Adipocyte (in vitro differentiated cells): ENCODE measurements around the gene IL3.

ENCODE experiments used
- DNase-seq: peaks from one replicate; pipeline ENCODE4 v3.0.0-alpha.2; 2015; ENCODE audit warnings: low read depth
- H3K27me3 ChIP-seq: replicated peaks from 2 replicates; pipeline ENCODE4 v1.7.0; 2013; ENCODE audit warnings: mild to moderate bottlenecking, low read length, moderate library complexity; ENCODE audit not compliant: control insufficient read depth, insufficient read depth
- H3K36me3 ChIP-seq: 2 replicates; pipeline ENCODE4 v1.7.0; 2013; ENCODE audit warnings: low read length, mild to moderate bottlenecking, moderate library complexity; ENCODE audit not compliant: control insufficient read depth, insufficient read depth, severe bottlenecking
- H3K4me1 ChIP-seq: 2 replicates; pipeline ENCODE4 v1.7.0; 2013; ENCODE audit warnings: mild to moderate bottlenecking, low read length, moderate library complexity; ENCODE audit not compliant: control insufficient read depth, insufficient read depth
- H3K4me3 ChIP-seq: 2 replicates; pipeline ENCODE4 v1.7.0; 2013; ENCODE audit warnings: mild to moderate bottlenecking, low read length, moderate library complexity
- H3K9ac ChIP-seq: 2 replicates; pipeline ENCODE4 v1.7.0; 2013; ENCODE audit warnings: mild to moderate bottlenecking, low read length, moderate library complexity
- H3K9me3 ChIP-seq: 2 replicates; pipeline ENCODE4 v1.7.0; 2013; ENCODE audit warnings: mild to moderate bottlenecking, low read length, moderate library complexity; ENCODE audit not compliant: control insufficient read depth

IL3 gene

GRCh38 chr5:132059696-132060500, 557 bp upstream of the IL3 start:
- no peaks in the 10 kb centered on the region for H3K9me3 ChIP-seq
- no peaks in the 10 kb centered on the region for H3K4me1 ChIP-seq
- H3K27me3 ChIP-seq, result peaks cover 21% of the 10 kb centered on the region
- no peak overlapping the region for H3K4me3 ChIP-seq
- H3K36me3 ChIP-seq, result no peaks in the 10 kb centered on the region
- no peak overlapping the region for H3K9ac ChIP-seq
- no peak for DNase-seq

GRCh38 chr5:132063090-132063911, 2.8 kb downstream of the IL3 start:
- Histone ChIP-seq H3K4me1 (no peaks in the 10 kb centered on the region), H3K9me3 (no peaks in the 10 kb centered on the region), H3K9ac (no peak overlapping the region), H3K4me3 (no peak overlapping the region), H3K36me3 (no peaks in the 10 kb centered on the region), H3K27me3 (peaks cover 14% of the 10 kb centered on the region)
- peak; percentile 84 for DNase-seq

GRCh38 chr5:132064140-132064539, 3.7 kb downstream of the IL3 start:
- no peak for DNase-seq
- no peak overlapping the region for H3K9ac ChIP-seq
- H3K27me3 ChIP-seq, result peaks cover 9% of the 10 kb centered on the region
- no peaks in the 10 kb centered on the region for H3K9me3 ChIP-seq
- H3K4me1 ChIP-seq, result no peaks in the 10 kb centered on the region
- no peak overlapping the region for H3K4me3 ChIP-seq
- no peaks in the 10 kb centered on the region for H3K36me3 ChIP-seq

- H3K4me3 ChIP-seq, result no peak overlapping the region
- H3K36me3 ChIP-seq, result no peaks in the 10 kb centered on the region
- DNase-seq, result peak; percentile 84
- no peaks in the 10 kb centered on the region for H3K9me3 ChIP-seq
- no peak overlapping the region for H3K9ac ChIP-seq
- no peaks in the 10 kb centered on the region for H3K4me1 ChIP-seq
- H3K27me3 ChIP-seq, result peaks cover 2% of the 10 kb centered on the region
Measured at GRCh38 chr5:132064738-132065331, 4.4 kb downstream of the IL3 start.

DNA sequence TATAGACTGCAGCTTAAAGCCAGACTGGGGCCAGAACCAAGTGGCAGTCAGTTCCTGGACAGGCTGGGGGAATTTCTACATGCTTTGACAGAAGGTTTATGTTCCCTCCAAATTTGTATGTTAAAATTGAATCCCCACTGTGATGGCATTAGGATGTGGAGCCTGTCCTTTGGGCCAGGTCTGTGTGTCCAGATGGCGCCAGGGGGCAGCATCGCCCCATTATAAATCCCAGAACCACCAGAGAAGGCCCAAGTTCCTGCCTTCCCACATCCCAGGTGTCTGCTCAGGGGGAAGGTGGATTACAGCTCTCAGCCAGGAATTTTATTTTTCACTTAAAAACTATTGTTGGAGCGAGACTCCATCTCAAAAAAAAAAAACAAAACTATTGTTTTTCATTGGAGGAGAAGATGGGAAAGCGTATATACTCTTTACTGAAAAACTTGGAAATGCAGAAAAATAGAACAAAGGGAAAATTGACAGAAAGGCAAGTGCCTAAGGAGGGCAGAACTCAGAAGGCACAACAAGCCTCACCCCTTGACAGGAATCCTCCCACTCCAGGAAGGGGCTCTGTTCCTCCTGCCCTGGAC, 5.0 kb downstream of the IL3 start:
- Histone ChIP-seq H3K9me3 (no peaks in the 10 kb centered on the region), H3K36me3 (no peaks in the 10 kb centered on the region), H3K4me3 (no peak overlapping the region), H3K4me1 (no peaks in the 10 kb centered on the region), H3K27me3 (no peaks in the 10 kb centered on the region), H3K9ac (no peak overlapping the region)
- DNase-seq, result peak; percentile 83

DNA sequence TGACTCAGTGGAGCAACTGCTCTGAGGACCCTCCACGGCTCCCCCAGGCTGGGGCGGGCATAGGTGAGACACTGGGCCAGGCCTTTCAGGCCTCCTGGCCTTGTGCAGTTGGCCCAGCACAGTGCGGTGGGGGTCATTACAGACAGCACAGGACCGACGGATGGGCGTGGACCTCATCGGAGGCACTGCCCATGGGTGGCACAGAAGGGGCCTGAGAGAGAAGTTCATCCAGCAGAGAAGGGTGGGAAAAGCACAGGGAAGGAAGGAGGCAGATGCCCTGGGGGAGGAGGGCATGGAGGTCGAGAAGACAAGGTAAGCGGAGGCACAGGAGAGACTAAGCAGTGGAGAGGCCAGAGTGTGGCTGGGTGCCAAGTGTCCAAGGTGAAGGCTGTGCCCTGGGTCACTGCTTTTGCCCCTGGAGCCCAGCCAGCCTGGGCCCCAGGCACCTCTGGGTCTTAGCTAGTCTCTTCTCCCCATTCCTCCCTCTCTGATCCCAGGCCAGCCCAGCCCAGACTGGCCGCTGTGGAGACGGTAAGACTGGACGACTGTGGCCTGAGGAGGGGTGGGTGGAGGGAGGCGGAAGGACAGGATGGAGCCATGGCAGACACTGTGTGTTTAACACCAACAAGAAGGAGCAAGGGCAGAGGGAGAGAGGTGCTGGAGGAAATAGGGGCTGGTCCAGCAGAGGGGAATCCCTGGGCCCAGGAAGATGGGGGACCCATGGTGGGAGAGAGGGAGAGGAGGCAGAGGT, 5.7 kb downstream of the IL3 start:
- no peaks in the 10 kb centered on the region for H3K9me3 ChIP-seq
- no peak overlapping the region for H3K4me3 ChIP-seq
- no peak for DNase-seq
- no peak overlapping the region for H3K9ac ChIP-seq
- H3K36me3 ChIP-seq, result no peaks in the 10 kb centered on the region
- H3K4me1 ChIP-seq, result no peaks in the 10 kb centered on the region
- H3K27me3 ChIP-seq, result no peaks in the 10 kb centered on the region

DNA sequence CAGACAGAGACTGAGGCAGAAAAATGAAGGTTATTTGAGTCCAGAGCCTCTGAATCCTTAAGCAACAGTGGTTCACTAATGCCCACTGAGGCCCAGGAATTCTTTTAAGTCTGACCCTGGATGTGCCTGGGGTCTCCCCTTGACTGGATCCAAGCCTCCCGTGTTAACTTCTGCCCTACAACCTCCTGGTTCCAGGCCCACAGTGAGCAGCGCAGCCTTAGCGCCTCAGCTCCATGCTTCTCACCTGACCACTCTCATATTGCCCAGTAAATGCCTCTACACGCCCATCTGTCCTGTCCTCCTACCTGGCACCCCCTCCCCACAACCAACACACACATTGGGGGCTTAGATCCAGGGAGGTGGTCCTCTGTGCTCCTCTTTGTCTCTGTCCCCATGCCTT, 6.4 kb downstream of the IL3 start:
- Histone ChIP-seq H3K4me3 (no peak overlapping the region), H3K36me3 (no peaks in the 10 kb centered on the region), H3K9ac (no peak overlapping the region), H3K4me1 (no peaks in the 10 kb centered on the region), H3K9me3 (no peaks in the 10 kb centered on the region), H3K27me3 (no peaks in the 10 kb centered on the region)
- no peak for DNase-seq

DNA sequence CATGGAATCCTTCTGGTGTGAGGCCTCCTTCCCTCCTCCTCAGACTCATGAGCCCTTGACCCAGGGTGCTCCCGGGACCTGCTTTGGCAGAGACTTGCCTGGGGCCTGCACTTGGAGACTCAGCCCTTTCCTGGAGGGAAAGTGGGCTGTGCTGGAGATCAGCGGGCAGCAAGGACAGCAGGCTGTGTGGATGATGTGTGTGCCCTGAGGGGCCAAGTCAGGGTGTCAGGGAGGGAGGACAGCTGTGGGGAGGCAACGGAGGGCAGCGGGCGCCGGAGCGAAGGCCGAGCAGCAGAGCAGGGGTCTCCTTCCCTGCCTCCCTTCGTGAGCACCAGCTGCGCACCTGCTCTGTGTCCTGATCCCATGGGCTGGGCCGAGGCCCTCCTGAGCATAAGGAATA, 7.0 kb downstream of the IL3 start:
- no peaks in the 10 kb centered on the region for H3K9me3 ChIP-seq
- H3K27me3 ChIP-seq, result no peaks in the 10 kb centered on the region
- DNase-seq, result no peak

DNA sequence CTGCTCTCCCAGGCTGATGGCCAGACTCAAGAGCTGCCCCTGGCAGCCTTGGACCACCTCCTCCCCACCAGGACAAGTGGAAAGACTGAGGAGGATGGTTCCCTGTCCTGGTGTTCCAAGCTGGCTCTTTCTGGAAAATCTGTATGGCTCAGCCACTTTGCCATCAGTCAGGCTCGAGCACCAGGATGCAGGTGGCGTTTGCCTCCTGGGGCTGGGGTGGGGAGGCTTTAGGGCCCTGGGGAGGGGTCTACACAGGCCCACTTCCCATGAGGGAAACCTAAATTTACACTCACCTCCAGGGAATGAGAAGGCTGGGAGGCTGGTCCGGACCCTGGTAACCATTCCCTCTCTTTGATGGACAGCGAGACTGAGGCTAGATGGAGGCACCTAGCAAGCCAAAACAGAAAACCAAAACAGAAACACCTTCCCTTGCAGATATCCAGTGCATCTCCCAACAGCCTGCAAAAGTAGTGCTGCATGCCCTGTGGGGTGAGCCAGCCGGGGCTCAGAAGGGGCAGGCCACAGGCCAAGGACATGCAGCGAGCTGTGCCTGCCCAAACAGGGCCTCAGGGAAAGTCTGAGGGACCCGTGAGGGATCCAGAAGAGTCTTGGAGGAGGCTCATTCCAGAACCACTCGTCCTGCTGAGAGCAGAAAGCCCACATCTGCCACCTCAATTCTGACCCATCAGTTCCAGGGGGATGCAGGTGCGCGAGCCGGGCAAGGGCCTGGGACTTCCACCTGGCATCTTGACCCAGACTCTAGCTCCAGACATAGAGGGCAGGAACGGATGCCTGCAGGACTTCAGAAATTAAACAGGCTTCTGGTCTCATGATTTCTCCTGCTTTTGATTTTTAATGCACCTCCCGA, 7.7 kb downstream of the IL3 start:
- no peak for DNase-seq
- H3K9me3 ChIP-seq, result no peaks in the 10 kb centered on the region
- H3K9ac ChIP-seq, result no peak overlapping the region
- H3K4me1 ChIP-seq, result no peaks in the 10 kb centered on the region
- no peaks in the 10 kb centered on the region for H3K36me3 ChIP-seq
- no peaks in the 10 kb centered on the region for H3K27me3 ChIP-seq
- H3K4me3 ChIP-seq, result no peak overlapping the region

More for the DNA sequence above, 7.0 kb downstream of the IL3 start:
- Histone ChIP-seq H3K4me1 (no peaks in the 10 kb centered on the region), H3K36me3 (no peaks in the 10 kb centered on the region), H3K9ac (no peak overlapping the region), H3K4me3 (no peak overlapping the region)

GRCh38 chr5:132069561-132069960, 9.1 kb downstream of the IL3 start:
- Histone ChIP-seq H3K9me3 (no peaks in the 10 kb centered on the region), H3K4me1 (no peaks in the 10 kb centered on the region), H3K36me3 (no peaks in the 10 kb centered on the region), H3K4me3 (no peak overlapping the region), H3K27me3 (no peaks in the 10 kb centered on the region), H3K9ac (no peak overlapping the region)
- no peak for DNase-seq
